WERI-Rb-1 (cell line): Measurements from ENCODE around the gene MZB1.
"Not testable (repeated sequence)": the region's sequence is repeated elsewhere in the genome, so short reads cannot be mapped to it uniquely, and the experiment has no call there.

Experiments used
- DNase-seq: peaks from one replicate; pipeline ENCODE4 v3.0.0-alpha.2; 2020
- H3K27ac ChIP-seq: fragments of 250-450 bp; sonication (Bioruptor Pico); 2 replicates; pipeline ENCODE4 v1.5.1; 2020; ENCODE audit warnings: mild to moderate bottlenecking, moderate library complexity
- H3K27me3 ChIP-seq: fragments of 250-450 bp; sonication (Bioruptor Pico); 2 replicates; pipeline ENCODE4 v1.5.1; 2021; ENCODE audit warnings: mild to moderate bottlenecking, low read depth, moderate library complexity; ENCODE audit not compliant: insufficient read depth, severe bottlenecking
- H3K36me3 ChIP-seq: fragments of 250-450 bp; sonication (Bioruptor Pico); 2 replicates; pipeline ENCODE4 v1.5.1; 2020; ENCODE audit warnings: mild to moderate bottlenecking, moderate library complexity
- H3K4me3 ChIP-seq: 2 replicates; pipeline ENCODE4 v1.5.1; 2011; ENCODE audit warnings: low read depth, mild to moderate bottlenecking, control low read depth, low read length
- H3K9me3 ChIP-seq: fragments of 250-450 bp; sonication (Bioruptor Pico); 2 replicates; pipeline ENCODE4 v1.5.1; 2021; ENCODE audit warnings: mild to moderate bottlenecking, moderate library complexity; ENCODE audit not compliant: severe bottlenecking
- CTCF ChIP-seq: IDR thresholded peaks from 2 replicates; pipeline ENCODE4 v1.5.1; 2011; ENCODE audit warnings: low read depth, mild to moderate bottlenecking, control low read depth, inconsistent platforms, low read length

MZB1 gene

GRCh38 chr5:139354186-139354585 lies 35.5 kb downstream of the MZB1 start:
- no peaks in the 10 kb centered on the region for H3K9me3 ChIP-seq
- peaks cover 39% of the 10 kb centered on the region for H3K36me3 ChIP-seq
- no peak overlapping the region for H3K27ac ChIP-seq
- no peaks in the 10 kb centered on the region for H3K27me3 ChIP-seq
- TF ChIP-seq CTCF = no peak
- no peak overlapping the region for H3K4me3 ChIP-seq
- no peak for DNase-seq

DNA sequence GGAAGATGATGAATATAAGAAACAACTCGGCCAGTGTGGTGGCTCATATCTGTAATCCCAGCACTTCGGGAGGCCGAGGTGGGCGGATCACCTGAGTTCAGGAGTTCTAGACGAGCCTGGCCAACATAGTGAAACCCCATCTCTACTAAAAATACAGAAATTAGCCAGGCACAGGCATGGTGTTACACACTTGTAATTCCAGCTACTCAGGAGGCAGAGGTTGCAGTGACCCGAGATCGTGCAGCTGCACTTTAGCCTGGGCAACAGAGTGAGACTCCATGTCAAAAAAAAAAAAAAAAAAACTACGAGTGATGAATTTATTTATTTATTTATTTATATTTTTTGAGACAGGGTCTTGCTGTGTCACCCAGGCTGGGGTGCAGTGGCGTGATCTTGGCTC lies 41.9 kb downstream of the MZB1 start:
- DNase-seq, H3K27ac ChIP-seq, H3K9me3 ChIP-seq, H3K27me3 ChIP-seq, H3K4me3 ChIP-seq: not testable (repeated sequence)
- H3K36me3 ChIP-seq = peaks cover 29% of the 10 kb centered on the region

DNA sequence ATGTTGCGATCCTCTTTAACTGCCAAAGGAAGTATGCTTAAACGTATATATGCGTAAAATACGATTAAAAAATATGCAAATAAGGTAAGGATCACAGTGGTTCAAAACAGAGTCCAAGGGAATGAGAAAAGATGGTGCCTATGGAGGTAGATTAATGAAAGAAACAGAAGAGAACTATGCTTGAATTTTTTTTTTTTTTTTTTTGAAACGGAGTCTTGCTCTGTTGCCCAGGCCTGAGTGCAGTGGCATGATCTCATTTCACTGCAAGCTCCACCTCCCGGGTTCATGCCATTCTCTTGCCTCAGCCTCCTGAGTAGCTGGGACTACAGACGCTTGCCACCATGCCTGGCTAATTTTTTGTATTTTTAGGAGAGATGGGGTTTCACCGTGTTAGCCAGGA lies 44.3 kb downstream of the MZB1 start:
- H3K4me3 ChIP-seq, H3K27me3 ChIP-seq, DNase-seq, H3K9me3 ChIP-seq, H3K27ac ChIP-seq: not testable (repeated sequence)
- H3K36me3 ChIP-seq = peaks cover 28% of the 10 kb centered on the region

DNA sequence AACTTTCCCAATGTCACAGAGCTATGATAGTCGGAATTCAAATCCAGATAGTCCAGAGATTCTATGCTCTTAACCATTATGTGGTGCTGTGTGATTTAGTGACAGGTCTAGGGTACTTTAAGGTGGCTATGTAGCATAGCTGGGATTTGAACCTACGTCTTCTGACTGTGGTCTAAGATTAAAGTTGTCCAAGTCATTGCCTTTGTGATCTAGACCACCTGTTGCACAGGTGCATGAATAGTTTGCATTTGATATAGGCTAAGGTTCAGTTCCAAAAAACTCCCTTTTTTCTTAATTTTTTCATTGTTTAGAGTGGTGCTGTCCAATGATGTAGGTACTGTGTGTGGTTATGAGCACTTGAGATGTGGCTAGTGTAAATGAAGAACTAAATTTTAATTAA lies 45.5 kb downstream of the MZB1 start:
- H3K36me3 ChIP-seq = peaks cover 28% of the 10 kb centered on the region
- H3K27ac ChIP-seq = no peak overlapping the region
- no peak for DNase-seq
- no peaks in the 10 kb centered on the region for H3K27me3 ChIP-seq
- TF ChIP-seq CTCF = no peak
- H3K9me3 ChIP-seq = peaks cover 3% of the 10 kb centered on the region
- H3K4me3 ChIP-seq = no peak overlapping the region

- TF ChIP-seq CTCF = no peak
- peaks cover 3% of the 10 kb centered on the region for H3K9me3 ChIP-seq
- H3K4me3 ChIP-seq = peak overlapping the region; percentile 70; the same call in 1 of the 2 replicates
- peaks cover 28% of the 10 kb centered on the region for H3K36me3 ChIP-seq
- H3K27ac ChIP-seq = no peak overlapping the region; the same call in 1 of the 2 replicates
- no peak for DNase-seq
- no peaks in the 10 kb centered on the region for H3K27me3 ChIP-seq
Measured at GRCh38 chr5:139343476-139343875, 46.2 kb downstream of the MZB1 start.

DNA sequence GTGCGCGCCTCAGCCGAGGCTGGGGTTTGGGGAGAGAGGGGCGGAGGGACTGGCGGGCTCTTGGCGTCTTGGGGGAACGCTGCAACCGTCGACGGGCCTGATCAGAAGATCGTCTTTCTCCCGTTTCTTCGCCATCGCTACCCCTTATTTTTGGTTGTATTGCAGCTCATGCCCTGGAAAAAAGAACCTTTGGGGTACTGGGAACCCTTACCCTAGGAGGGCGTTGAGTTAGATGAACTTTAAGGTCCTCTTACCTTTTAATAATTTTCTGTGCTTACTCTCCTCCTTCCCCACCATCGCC lies 47.3 kb downstream of the MZB1 start:
- DNase-seq = no peak
- Histone ChIP-seq H3K4me3 (peak overlapping the region; percentile 70), H3K36me3 (peaks cover 28% of the 10 kb centered on the region), H3K27ac (peak overlapping the region; percentile 96), H3K27me3 (no peaks in the 10 kb centered on the region), H3K9me3 (peaks cover 3% of the 10 kb centered on the region)
- TF ChIP-seq CTCF = no peak

- peak; percentile 83 for TF ChIP-seq CTCF
- DNase-seq = peak; percentile 98
- Histone ChIP-seq H3K9me3 (peaks cover 3% of the 10 kb centered on the region), H3K4me3 (peak within 1 kb of the TSS; percentile 70), H3K27ac (peak within 1 kb of the TSS; percentile 96), H3K36me3 (peaks cover 28% of the 10 kb centered on the region), H3K27me3 (no peaks in the 10 kb centered on the region)
Measured at GRCh38 chr5:139341689-139342422, 47.9 kb downstream of the MZB1 start, which contains the start of gene PAIP2. Gene PAIP2 (plus strand): TSS chr5:139341854. CDS start chr5:139363785, 21,931 bp downstream.
